H1 (cell line): ENCODE results near the gene FRMPD4. TPM values are rescaled to one million over a fixed set of nuclear protein-coding genes. Genes with fewer than 3 reads are reported as not detected.

Experiments used
- CTCF ChIA-PET: fragments of 300-600 bp; sonication (Branson Sonifier 250); formaldehyde crosslinking; loops from one replicate; lab custom pipeline; 2021; ENCODE audit not compliant: partially characterized antibody; lab: Charles Lee
- POLR2A ChIA-PET: fragments of 300-600 bp; sonication (Branson Sonifier 250); formaldehyde crosslinking; loops from one replicate; lab custom pipeline; 2021; ENCODE audit warnings: inconsistent platforms; ENCODE audit not compliant: partially characterized antibody; lab: Charles Lee
- DNase-seq, 2 experiments: peaks; one replicate each; pipeline versions ENCODE4 v3.0.0 to v3.0.0-alpha.2; 2010 to 2022; ENCODE audit warnings: low spot score in 2 of 2, low read depth in 1 of 2, mixed read lengths in 1 of 2
- FAIRE-seq: peaks from 2 replicates; lab custom pipeline; 2011; peaks lifted over from hg19 to GRCh38; lab: Jason Lieb, UNC
- H2AFZ ChIP-seq: 2 replicates; pipeline ENCODE4 v1.8.1; 2012; ENCODE audit warnings: low read length, inconsistent platforms
- H2AK5ac ChIP-seq: 2 replicates; pipeline ENCODE4 v1.6.1; 2013; ENCODE audit warnings: low read depth, low read length
- H2BK120ac ChIP-seq: replicated peaks from 2 replicates; pipeline ENCODE3; 2013; ENCODE audit warnings: low read depth, low read length, inconsistent platforms
- H2BK12ac ChIP-seq: 2 replicates; pipeline ENCODE4 v1.6.1; 2013; ENCODE audit warnings: low read depth, low read length
- H2BK15ac ChIP-seq: 2 replicates; pipeline ENCODE4 v1.6.1; 2013; ENCODE audit warnings: low read length
- H2BK20ac ChIP-seq: 2 replicates; pipeline ENCODE4 v1.6.1; 2013; ENCODE audit warnings: low read length
- H2BK5ac ChIP-seq: 2 replicates; pipeline ENCODE4 v1.6.1; 2013; ENCODE audit warnings: low read depth, low read length
- H3K14ac ChIP-seq: 2 replicates; pipeline ENCODE4 v1.6.1; 2013; ENCODE audit warnings: inconsistent platforms; ENCODE audit not compliant: insufficient read length
- H3K18ac ChIP-seq: 2 replicates; pipeline ENCODE4 v1.6.1; 2013; ENCODE audit warnings: low read length; ENCODE audit errors: extremely low read depth
- H3K23ac ChIP-seq: 2 replicates; pipeline ENCODE4 v1.6.1; 2013; ENCODE audit warnings: inconsistent platforms; ENCODE audit not compliant: insufficient read length
- H3K23me2 ChIP-seq: 2 replicates; pipeline ENCODE4 v1.6.1; 2013; ENCODE audit warnings: low read depth, low read length
- H3K27ac ChIP-seq: 2 replicates; pipeline ENCODE4 v1.6.1; 2011; ENCODE audit warnings: low read depth, low read length, inconsistent platforms
- H3K27me3 ChIP-seq, 4 experiments: replicated peaks in 1 of 4; 1 replicate in 1 of 4; 2 replicates in 3 of 4; pipeline versions ENCODE4 v1.6.1 to v1.8.1; 2011 to 2013; ENCODE audit warnings: low read length in 3 of 4, mild to moderate bottlenecking in 3 of 4, inconsistent platforms in 2 of 4, mixed read lengths in 2 of 4, moderate library complexity in 1 of 4; ENCODE audit not compliant: control insufficient read depth in 3 of 4, insufficient read depth in 3 of 4; ENCODE audit errors: extremely low read depth in 1 of 4
- H3K36me3 ChIP-seq, 4 experiments: 2 replicates each; pipeline versions ENCODE4 v1.6.1 to v1.8.1; 2011 to 2013; ENCODE audit warnings: mild to moderate bottlenecking in 4 of 4, low read length in 3 of 4, moderate library complexity in 2 of 4, control low read depth in 1 of 4, inconsistent platforms in 1 of 4; ENCODE audit not compliant: insufficient read depth in 4 of 4, control insufficient read depth in 2 of 4
- H3K4ac ChIP-seq: replicated peaks from 2 replicates; pipeline ENCODE3; 2013; ENCODE audit warnings: low read length, low read depth, mixed read lengths, inconsistent platforms; ENCODE audit not compliant: insufficient read length
- H3K4me1 ChIP-seq, 4 experiments: replicated peaks in 1 of 4; 1 replicate in 1 of 4; 2 replicates in 3 of 4; pipeline versions ENCODE4 v1.6.1 to v1.8.1; 2011 to 2013; ENCODE audit warnings: low read length in 3 of 4, inconsistent platforms in 2 of 4, mixed read lengths in 1 of 4; ENCODE audit not compliant: insufficient read depth in 4 of 4, control insufficient read depth in 3 of 4
- H3K4me2 ChIP-seq, 2 experiments: 2 replicates each; pipeline versions ENCODE4 v1.6.1 to v1.8.1; 2011 to 2013; ENCODE audit warnings: low read depth in 2 of 2, low read length in 2 of 2, control low read depth in 1 of 2, inconsistent platforms in 1 of 2, mild to moderate bottlenecking in 1 of 2; ENCODE audit not compliant: insufficient read depth in 1 of 2
- H3K4me3 ChIP-seq, 4 experiments: fragments of 200-600, 300-600 bp in 1 of 4; sonication (generic), shearing (Covaris generic), sonication (Bioruptor Twin) in 1 of 4; 2 replicates each; pipeline versions ENCODE4 v1.5.1 to v1.8.1; 2011 to 2016; ENCODE audit warnings: low read length in 4 of 4, low read depth in 3 of 4, control low read depth in 2 of 4, inconsistent platforms in 2 of 4, mild to moderate bottlenecking in 2 of 4, mixed read lengths in 1 of 4, moderate library complexity in 1 of 4; ENCODE audit not compliant: insufficient read depth in 2 of 4; ENCODE audit errors: extremely low read depth in 1 of 4
- H3K56ac ChIP-seq: replicated peaks from 2 replicates; pipeline ENCODE3; 2013; ENCODE audit warnings: low read depth, mild to moderate bottlenecking, mixed read lengths, low read length, inconsistent platforms; ENCODE audit not compliant: insufficient read length
- H3K79me1 ChIP-seq: 2 replicates; pipeline ENCODE4 v1.6.1; 2013; ENCODE audit warnings: low read depth, low read length, control low read depth
- H3K79me2 ChIP-seq, 2 experiments: 2 replicates each; pipeline versions ENCODE4 v1.6.1 to v1.8.1; 2012 to 2013; ENCODE audit warnings: low read length in 2 of 2, mild to moderate bottlenecking in 2 of 2, inconsistent platforms in 1 of 2; ENCODE audit not compliant: insufficient read depth in 2 of 2, control insufficient read depth in 1 of 2
- H3K9ac ChIP-seq, 4 experiments: replicated peaks in 1 of 4; 1 replicate in 1 of 4; 2 replicates in 3 of 4; pipeline versions ENCODE4 v1.6.1 to v1.8.1; 2011 to 2013; ENCODE audit warnings: low read depth in 3 of 4, low read length in 3 of 4, control low read depth in 2 of 4, mild to moderate bottlenecking in 2 of 4, moderate library complexity in 2 of 4, inconsistent platforms in 1 of 4; ENCODE audit errors: extremely low read depth in 1 of 4
- H3K9me3 ChIP-seq, 2 experiments: 2 replicates each; pipeline versions ENCODE4 v1.6.1 to v1.8.1; 2012 to 2013; ENCODE audit warnings: mild to moderate bottlenecking in 2 of 2, moderate library complexity in 2 of 2, control low read depth in 1 of 2, inconsistent platforms in 1 of 2, low read depth in 1 of 2, low read length in 1 of 2, mixed read lengths in 1 of 2; ENCODE audit not compliant: insufficient read depth in 2 of 2
- H4K20me1 ChIP-seq, 2 experiments: replicated peaks in 1 of 2; 2 replicates each; pipeline versions ENCODE3 to v1.8.1; 2011 to 2013; ENCODE audit warnings: inconsistent platforms in 2 of 2, low read length in 2 of 2, mild to moderate bottlenecking in 1 of 2; ENCODE audit not compliant: insufficient read depth in 2 of 2, control insufficient read depth in 1 of 2
- H4K5ac ChIP-seq: 2 replicates; pipeline ENCODE4 v1.6.1; 2013; ENCODE audit warnings: low read length, low read depth, mixed read lengths, inconsistent platforms; ENCODE audit not compliant: insufficient read length
- H4K8ac ChIP-seq: 2 replicates; pipeline ENCODE4 v1.8.0; 2013; ENCODE audit warnings: mild to moderate bottlenecking, moderate library complexity, low read length, inconsistent platforms; ENCODE audit not compliant: insufficient read depth; ENCODE audit errors: extremely low read depth
- H4K91ac ChIP-seq: replicated peaks from 2 replicates; pipeline ENCODE3; 2013; ENCODE audit warnings: low read length, mixed read lengths, inconsistent platforms; ENCODE audit not compliant: insufficient read length
- BRCA1 ChIP-seq: IDR thresholded peaks from 2 replicates; pipeline ENCODE4 v1.6.1; 2012; ENCODE audit warnings: low read depth, low read length, improper control_type of control experiment
- CBX8 ChIP-seq: fragments of 300-800, 300-1000 bp; sonication (generic); IDR thresholded peaks from 2 replicates; pipeline ENCODE4 v1.7.1; 2016; ENCODE audit warnings: low read depth, low read length, borderline replicate concordance
- CHD2 ChIP-seq: IDR thresholded peaks from 2 replicates; pipeline ENCODE4 v1.6.1; 2012; ENCODE audit warnings: low read length, improper control_type of control experiment
- EZH2 ChIP-seq: fragments of 200-600 bp; sonication (generic); IDR thresholded peaks from 2 replicates; pipeline ENCODE4 v1.7.1; 2012; ENCODE audit warnings: low read depth, mild to moderate bottlenecking, moderate library complexity, low read length, inconsistent platforms; ENCODE audit not compliant: severe bottlenecking
- JUN ChIP-seq: IDR thresholded peaks from 2 replicates; pipeline ENCODE4 v1.6.1; 2011; ENCODE audit warnings: low read depth, mild to moderate bottlenecking, improper control_type of control experiment, low read length
- KDM5A ChIP-seq: fragments of 200-600 bp; IDR thresholded peaks from 2 replicates; pipeline ENCODE4 v1.7.1; 2012; ENCODE audit warnings: mild to moderate bottlenecking, low read length, inconsistent platforms, mixed read lengths
- NANOG ChIP-seq: IDR thresholded peaks from 2 replicates; pipeline ENCODE4 v1.6.1; 2011; ENCODE audit warnings: low read length, low read depth, mild to moderate bottlenecking, inconsistent platforms; ENCODE audit not compliant: insufficient read depth, poor library complexity, severe bottlenecking
- NRF1 ChIP-seq: IDR thresholded peaks from 2 replicates; pipeline ENCODE4 v1.6.1; 2011; ENCODE audit warnings: mild to moderate bottlenecking, low read depth, low read length, improper control_type of control experiment
- POLR2A ChIP-seq, 2 experiments: IDR thresholded peaks; 1 replicate in 1 of 2; 2 replicates in 1 of 2; pipeline ENCODE4 v1.6.1; 2011; ENCODE audit warnings: low read depth in 2 of 2, low read length in 2 of 2, mild to moderate bottlenecking in 2 of 2; ENCODE audit errors: control extremely low read depth in 1 of 2
- RBBP5 ChIP-seq: IDR thresholded peaks from 2 replicates; pipeline ENCODE4 v1.7.1; 2012; ENCODE audit warnings: low read depth, mild to moderate bottlenecking, inconsistent platforms, low read length, moderate library complexity, borderline replicate concordance
- SIN3A ChIP-seq, 2 experiments: IDR thresholded peaks in 1 of 2; conservative IDR thresholded peaks in 1 of 2; 2 replicates each; pipeline ENCODE4 v1.6.1; 2011 to 2012; ENCODE audit warnings: low read length in 2 of 2, improper control_type of control experiment in 1 of 2, low read depth in 1 of 2, mild to moderate bottlenecking in 1 of 2
- SIX5 ChIP-seq: IDR thresholded peaks from 2 replicates; pipeline ENCODE4 v1.6.1; 2011; ENCODE audit warnings: mild to moderate bottlenecking, low read depth, low read length
- SP2 ChIP-seq: IDR thresholded peaks from 2 replicates; pipeline ENCODE4 v1.6.1; 2012; ENCODE audit warnings: mild to moderate bottlenecking, low read length, inconsistent platforms
- SP4 ChIP-seq: IDR thresholded peaks from 2 replicates; pipeline ENCODE4 v1.6.1; 2012; ENCODE audit warnings: low read length, inconsistent platforms
- TAF7 ChIP-seq: optimal IDR thresholded peaks from 2 replicates; pipeline ENCODE3; 2011; ENCODE audit warnings: low read depth, mild to moderate bottlenecking, inconsistent platforms, low read length, moderate library complexity, borderline replicate concordance
- YY1 ChIP-seq: IDR thresholded peaks from 2 replicates; pipeline ENCODE4 v1.6.1; 2011; ENCODE audit warnings: low read depth, mild to moderate bottlenecking, low read length
- WGBS, 2 experiments: shearing (Covaris generic) in 1 of 2; methylation state at CpG; one replicate each; pipeline versions ENCODE4 v1.1.6 to v1.1.7; 2013 to 2015; ENCODE audit warnings: low lambda C conversion rate in 2 of 2, mixed read lengths in 2 of 2, inconsistent platforms in 1 of 2, low coverage in 1 of 2, missing lambda C conversion rate in 1 of 2; ENCODE audit not compliant: insufficient replicate concordance in 2 of 2, insufficient coverage in 1 of 2, insufficient read length in 1 of 2; ENCODE audit errors: extremely low coverage in 1 of 2, missing lambda C conversion rate in 1 of 2; 5-methylcytosine and 5-hydroxymethylcytosine counted together
- polyA plus RNA-seq, 7 experiments: library from polyadenylated mRNA; depleted of rRNA in 3 of 7; stranded (reverse) in 5 of 7; unstranded in 2 of 7; fragments of >200 nt in 5 of 7; fragments of 200-250 nt in 2 of 7; gene quantifications; 1 replicate in 5 of 7; 2 replicates in 1 of 7; 4 replicates in 1 of 7; pipeline versions ENCODE4 v1.2.1 to v1.2.3, GENCODE V29; 2011 to 2013; ENCODE audit warnings: missing spikeins in 2 of 7, mixed read lengths in 2 of 7
- total RNA-seq: library from RNA; stranded (reverse); fragmentation: NEBNext Ultra II Directional; extraction: Animal tissue kit (Norgen Biotek cat#: 25700); gene quantifications from 2 replicates; pipeline ENCODE4 v1.2.1, GENCODE V29; 2021

The FRMPD4 gene
- total and polyA plus RNA-seq, 2 of the 8 experiments (the other 6 are each of a cell fraction or from before 2014, with no cell fraction given), result 0.02 to 0.37 TPM

GRCh38 chrX:12370497-12370986 is 232.3 kb downstream of the FRMPD4 start:
- Histone ChIP-seq H3K9ac (no peak overlapping the region), H2BK20ac (no peak overlapping the region), H3K4ac (no peak overlapping the region), H2AK5ac (no peak overlapping the region), H3K14ac (no peak overlapping the region), H3K56ac (no peak overlapping the region), H3K4me3 (no peak overlapping the region), H2AFZ (no peak overlapping the region), H2BK15ac (no peak overlapping the region), H3K4me2 (no peak overlapping the region), H3K79me2 (no peaks in the 10 kb centered on the region), H3K9me3 (no peaks in the 10 kb centered on the region), H3K36me3 (no peaks in the 10 kb centered on the region), H3K79me1 (no peaks in the 10 kb centered on the region), H3K18ac (no peak overlapping the region), H4K91ac (no peak overlapping the region), H2BK120ac (no peak overlapping the region), H3K27me3 (no peaks in the 10 kb centered on the region), H4K8ac (no peak overlapping the region), H2BK5ac (no peak overlapping the region), H4K20me1 (no peaks in the 10 kb centered on the region), H3K4me1 (no peaks in the 10 kb centered on the region), H3K27ac (no peak overlapping the region), H3K23ac (no peak overlapping the region), H4K5ac (no peak overlapping the region), H3K23me2 (no peaks in the 10 kb centered on the region), H2BK12ac (no peak overlapping the region)
- no peak for TF ChIP-seq TAF7
- TF ChIP-seq CBX8, result no peak
- TF ChIP-seq CHD2, result no peak
- TF ChIP-seq RBBP5, result no peak
- TF ChIP-seq SIN3A (conservative IDR thresholded peaks at IDR 0.05 in 1 of 2, IDR thresholded peaks at IDR 0.05 in 1 of 2; ENCODE audit: low read depth in 1 of 2, low read length in 2 of 2), result no peak
- no peak for TF ChIP-seq SIX5
- no peak for TF ChIP-seq NRF1
- no peak for TF ChIP-seq EZH2
- TF ChIP-seq BRCA1, result no peak
- TF ChIP-seq KDM5A, result no peak
- no peak for TF ChIP-seq YY1
- no peak for TF ChIP-seq POLR2A (IDR thresholded peaks at IDR 0.05; ENCODE audit: control extremely low read depth in 1 of 2, low read depth in 2 of 2, low read length in 2 of 2)
- TF ChIP-seq SP2, result no peak
- no peak for TF ChIP-seq SP4
- TF ChIP-seq NANOG, result no peak
- TF ChIP-seq JUN, result no peak
- FAIRE-seq, result no peak
- ChIA-PET POLR2A (interaction anchor here (0.6 kb wide), 1 partner anchor 14 kb away, joined by 3 read pairs; no protein-coding TSS in a partner anchor), CTCF (no interaction called here)
- 96% methylated on average over 3 of the region's 3 CpGs; no CpG with 5 or more reads in 1 of the 2 experiments for WGBS, 2 experiments
- DNase-seq, result no peak
